Stimulated activated CD8-positive, alpha-beta memory T cell treated with anti-CD3 and anti-CD28 coated beads, Interleukin-7, amount 100 ng/mL, for 24 hours (primary cell): Measurements from ENCODE around the gene RTP5.
"Not testable (repeated sequence)": the region's sequence is repeated elsewhere in the genome, so short reads cannot be mapped to it uniquely, and the experiment has no call there.

Experiments
- DNase-seq: peaks from one replicate; pipeline ENCODE4 v3.0.0-alpha.2; 2020; ENCODE audit warnings: low read depth

Gene RTP5

DNA sequence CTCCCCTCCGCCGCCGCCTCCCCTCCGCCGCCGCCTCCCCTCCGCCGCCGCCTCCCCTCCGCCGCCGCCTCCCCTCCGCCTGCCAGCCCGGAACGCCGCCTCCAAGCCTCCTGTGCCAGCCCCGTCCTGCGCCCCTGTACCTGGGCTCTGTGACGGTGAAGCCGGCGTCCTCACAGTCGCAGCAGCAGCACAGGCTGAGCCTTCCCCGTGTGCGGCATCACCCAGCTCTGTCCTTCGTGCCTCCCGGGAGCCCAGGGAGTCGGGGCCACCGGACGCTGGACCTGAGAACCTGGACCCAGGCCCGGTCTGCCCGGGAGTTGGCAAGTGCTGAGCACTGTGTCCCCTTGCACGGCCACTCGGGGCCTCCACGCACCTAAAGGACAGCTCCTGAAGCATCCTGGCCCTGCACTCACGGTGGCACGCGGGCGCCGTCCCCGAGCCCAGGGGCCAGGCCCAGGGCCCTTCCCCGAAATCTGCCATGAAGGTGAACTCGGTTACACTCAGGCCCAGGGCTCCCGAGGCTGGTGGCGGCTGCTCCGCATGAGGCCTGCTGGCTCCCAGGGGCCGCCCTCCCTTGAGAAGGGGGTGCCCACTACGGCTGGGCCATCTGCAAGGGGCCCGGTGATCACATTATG is 32.9 kb downstream of the RTP5 start:
- no peak for DNase-seq

DNA sequence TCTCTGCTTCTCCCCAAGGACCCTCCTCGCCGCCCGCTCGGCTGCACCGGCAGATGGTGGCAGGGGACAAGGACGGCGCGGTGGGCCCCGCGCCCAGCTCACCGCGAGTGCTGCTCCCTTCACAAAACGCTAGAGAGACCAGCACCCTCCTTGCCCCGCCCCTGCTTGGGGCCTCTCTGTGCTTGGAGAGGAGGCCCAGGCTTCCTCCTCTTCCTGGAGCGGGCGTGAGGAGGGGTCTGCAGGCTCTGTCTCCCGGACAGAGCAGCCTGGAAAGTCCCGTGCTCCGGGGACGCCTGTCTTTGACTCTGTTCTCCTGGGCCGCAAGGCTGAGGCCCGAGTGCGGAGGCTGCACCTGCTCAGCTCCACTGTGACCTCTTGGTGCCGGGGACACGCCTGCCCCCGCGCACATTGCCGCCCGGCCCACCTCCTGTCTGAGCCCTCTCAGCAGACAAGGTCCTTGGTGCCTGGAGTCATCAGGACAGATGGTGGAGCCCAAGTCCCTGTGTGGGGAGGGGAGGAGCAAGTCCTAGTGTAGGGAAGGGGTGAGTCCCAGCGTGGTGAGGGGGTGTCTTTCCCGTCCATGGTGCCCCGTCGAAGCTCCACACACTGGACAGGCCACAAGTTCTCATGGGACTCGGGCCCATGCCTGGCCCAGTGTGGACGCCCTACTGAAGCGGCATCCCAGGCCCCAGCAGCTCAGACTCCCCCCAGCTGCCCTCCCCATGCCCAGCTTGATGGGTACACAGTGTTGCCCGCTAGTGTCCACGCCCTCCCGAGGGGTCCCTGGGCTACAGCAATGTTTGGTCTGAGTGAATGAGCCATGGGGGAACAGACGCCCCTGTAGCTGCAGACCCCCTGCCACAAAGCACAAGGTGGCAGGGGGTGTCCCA is 33.8 kb downstream of the RTP5 start:
- DNase-seq: no peak

DNA sequence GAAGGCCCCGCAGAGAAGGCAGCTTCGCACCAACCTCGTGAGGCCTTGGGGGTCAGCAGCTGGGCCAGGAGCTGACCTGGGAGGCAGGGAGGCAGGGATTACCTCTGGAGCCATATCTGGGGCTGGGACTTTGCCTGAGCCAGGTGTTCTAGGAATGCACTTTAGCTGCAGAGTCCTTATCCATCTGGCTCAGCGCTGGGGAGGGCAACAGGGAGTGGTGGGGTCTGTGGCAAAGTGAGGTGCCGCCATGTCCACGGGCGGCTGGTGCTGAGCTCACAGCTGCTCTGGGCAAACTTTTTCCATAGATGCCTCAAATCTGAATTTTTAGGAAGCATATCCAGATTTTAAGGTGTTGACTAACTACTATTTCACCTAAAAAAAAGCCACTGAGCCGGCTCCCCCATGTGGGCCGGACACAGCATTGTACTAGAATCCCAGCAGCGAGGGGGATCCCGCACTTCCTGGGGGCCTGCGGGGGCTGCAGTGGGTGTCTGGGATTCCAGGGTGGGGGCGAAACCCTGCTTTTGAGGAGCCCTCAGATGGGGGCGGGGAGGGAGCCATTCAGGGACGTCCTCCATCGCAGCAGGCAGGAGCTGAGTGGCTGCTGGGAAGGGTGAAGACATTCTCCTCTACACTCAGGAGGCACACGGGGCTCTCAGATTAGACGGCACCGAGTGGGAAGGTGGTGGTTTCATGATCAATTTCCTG is 34.6 kb downstream of the RTP5 start:
- DNase-seq: no peak

DNA sequence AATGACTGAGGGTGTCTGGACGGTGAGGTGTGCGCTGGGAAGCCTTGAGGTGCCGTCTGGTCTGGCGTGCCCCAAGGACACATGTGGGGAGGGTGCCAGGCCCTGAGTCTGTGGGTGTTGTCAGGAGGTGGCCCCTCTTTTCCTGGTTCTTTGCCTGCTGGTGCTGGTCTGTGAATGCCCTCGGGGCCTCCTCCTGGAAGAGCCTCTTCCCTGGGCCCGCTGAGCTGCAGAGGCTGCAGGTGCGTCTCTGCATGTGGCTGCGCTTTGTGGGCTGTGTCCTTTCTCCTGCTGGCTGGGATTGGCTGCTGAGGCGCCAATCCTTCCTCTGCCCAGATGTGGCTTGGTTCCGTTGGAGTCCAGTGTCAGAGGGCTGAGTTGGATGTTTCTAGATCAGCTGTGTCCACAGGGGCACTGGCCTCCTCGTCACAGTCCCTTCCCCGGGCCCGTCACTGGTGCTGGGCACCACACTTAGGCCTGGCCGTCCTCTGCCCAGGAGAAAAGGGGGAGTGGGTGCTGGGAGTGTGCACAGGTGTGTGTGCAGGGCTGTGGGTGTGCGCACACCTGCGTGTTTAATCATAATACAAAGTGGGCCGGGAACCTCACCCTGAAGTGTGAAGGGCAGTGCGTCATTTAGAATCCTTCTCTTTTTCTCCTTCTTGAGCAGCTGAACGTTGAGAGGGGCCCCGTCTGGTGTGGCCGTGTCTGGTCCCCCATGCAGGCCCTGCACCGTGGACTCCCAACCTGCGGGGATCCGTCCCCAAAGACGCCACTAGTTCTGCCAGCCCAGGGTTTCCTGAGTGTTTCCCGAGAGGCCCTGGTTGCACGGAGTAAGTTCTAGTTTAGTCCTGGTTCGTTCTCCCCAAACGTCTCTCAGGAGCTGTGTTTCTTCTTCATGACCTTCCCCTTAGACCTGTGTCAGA is 35.5 kb downstream of the RTP5 start:
- DNase-seq: no peak

DNA sequence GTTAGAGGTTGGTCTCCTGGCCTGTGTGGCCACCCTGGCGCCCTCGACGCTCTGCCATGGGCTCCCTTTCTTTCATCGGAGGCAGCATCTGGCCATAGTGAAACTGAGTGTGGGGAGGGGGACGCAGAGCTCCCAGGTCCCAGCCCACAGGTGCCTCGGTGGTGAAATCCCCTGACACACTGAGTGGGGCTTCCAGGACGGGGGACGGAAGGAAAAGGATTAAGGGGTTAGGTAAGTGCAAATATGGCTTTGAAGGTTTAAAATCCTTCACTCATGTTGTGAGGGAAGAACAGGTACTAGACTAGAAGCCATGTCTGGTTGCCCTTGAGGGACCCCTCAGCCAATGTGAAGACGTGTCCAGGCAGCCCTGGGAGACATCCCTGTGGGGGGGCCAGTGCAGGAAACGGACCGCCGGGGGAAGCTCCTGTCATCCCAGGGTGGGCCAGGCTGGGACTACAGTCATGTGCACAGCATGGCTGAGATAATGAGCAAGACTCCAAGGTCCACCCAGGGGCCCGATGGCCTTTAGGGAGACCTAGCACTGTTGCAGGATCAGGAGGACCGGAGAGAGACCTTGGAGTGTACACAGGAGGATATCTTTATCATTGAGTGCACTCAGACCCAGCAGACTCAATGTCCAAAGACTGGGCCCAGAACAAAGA is 36.3 kb downstream of the RTP5 start:
- DNase-seq: no peak

DNA sequence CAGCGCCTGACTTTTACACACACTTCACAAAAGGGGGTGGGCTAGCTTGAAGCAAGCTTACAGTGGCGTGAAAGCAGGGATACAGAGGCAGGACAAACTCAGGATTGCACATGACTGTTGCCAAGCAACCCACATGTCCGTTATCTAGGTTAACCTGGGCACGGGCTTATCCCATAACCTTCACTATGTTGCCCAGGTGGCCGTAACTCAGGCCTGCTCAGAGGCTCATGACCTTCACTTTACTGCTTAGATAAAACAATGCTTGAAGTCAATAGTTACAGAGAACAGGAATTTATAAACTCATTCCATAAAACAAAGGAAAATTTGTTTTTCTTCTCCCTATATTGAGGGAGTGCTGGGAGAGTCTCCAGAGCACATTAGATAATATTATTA is 36.8 kb downstream of the RTP5 start:
- not testable (repeated sequence) for DNase-seq

DNA sequence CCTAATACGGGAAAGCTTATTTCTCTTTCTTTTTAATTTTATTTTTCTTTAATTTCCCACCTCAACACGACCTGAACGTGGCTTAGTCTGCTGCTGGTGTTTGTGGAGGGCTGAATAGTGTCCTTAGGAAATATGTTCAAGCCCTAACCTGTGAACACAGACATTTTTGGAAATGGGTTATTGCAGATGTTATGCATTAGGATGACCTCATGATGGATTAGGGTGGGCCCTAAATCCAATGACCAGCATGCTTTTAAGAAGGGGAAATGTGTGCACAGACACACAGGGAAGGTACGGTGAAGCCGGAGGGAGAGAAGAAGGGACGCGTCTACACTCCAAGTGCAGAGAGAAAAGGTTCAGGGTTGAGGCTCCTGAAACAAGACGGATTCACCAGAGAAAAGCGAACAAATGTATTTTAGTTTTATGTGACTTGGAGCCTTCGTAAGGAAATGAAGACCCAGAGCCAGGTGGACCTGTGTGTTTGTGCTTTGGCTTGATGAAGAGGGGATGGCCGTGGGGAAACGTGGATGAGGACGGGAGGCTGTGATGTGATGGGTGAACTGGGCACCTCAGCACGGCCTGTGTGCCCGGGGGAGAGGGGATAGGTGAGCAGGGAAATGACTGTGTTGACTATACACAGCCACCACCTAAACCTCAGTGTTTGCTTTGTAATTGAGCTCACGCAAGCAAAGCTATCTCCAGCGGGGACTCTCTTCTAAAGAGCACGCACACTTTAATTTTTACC is 37.5 kb downstream of the RTP5 start:
- DNase-seq: no peak

DNA sequence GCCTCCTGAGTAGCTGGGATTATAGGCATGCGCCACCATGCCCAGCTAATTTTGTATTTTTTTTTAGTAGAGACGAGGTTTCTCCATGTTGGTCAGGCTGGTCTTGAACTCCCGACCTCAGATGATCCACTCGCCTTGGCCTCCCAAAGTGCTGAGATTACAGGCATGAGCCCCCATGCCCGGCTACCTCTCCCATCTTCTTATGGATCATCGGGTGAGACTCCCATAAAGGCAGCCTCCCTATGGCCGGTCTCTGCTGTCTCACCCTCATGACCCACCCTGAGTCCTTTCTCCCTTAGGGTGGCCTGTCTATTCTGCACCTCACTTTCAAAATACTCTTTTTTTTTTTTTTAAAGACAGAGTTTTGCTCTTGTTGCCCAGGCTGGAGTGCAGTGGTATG is 38.3 kb downstream of the RTP5 start:
- DNase-seq: not testable (repeated sequence)

DNA sequence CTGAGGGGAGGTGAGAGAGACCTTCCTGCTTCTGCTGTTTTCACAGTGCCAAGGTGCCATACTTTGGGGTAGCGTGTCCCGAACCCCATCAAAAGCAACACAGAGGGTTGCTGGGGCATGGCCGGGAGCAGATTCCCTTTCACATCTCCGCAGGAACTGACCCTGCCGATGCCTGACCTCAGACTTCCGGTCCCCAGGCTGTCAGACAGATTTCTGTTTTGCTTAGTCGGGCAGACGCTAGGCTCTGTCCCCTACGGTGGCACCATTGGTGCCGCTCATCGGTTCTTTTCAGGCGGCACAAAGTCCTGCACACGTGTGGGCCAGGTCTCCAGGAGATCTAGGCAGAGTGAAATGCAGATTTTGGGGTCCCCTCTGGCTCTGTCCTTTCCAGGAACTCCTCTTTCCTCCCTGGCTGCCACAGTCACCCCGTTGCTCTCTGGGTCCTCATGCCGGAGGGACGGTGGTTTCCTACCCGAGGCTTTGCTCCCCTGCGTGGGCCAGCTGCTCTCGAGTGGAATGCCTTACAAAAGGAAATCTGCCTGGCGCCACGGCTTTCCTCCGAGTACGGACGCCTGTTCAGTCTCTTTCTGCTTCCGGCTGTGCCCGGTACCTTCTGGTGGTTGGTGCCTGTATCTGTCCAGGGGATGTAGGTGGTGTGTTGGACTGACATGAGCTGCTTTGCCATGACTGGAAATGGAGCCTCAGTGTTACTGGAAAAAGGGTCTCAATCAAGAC is 39.3 kb downstream of the RTP5 start:
- DNase-seq: no peak

DNA sequence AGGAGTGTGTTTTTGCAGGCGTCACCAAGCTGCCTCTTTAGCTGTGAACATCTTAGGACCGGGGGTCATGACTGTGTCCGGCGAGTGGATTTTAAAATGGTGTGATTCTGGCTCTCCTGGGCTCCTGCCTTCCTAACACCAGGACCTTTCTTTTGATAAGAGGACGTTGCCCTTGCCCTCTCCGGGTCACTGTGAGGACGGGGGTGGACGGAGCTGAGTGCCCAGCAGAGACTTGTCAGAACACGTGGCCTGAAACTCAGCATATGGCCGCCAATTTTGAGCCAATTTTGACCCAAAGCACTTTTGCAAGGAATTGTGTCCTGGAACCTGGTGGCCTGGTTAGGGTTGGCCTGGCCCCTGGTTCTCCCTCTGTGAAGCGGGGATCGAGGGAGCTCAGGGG is 40.2 kb downstream of the RTP5 start:
- no peak for DNase-seq

DNA sequence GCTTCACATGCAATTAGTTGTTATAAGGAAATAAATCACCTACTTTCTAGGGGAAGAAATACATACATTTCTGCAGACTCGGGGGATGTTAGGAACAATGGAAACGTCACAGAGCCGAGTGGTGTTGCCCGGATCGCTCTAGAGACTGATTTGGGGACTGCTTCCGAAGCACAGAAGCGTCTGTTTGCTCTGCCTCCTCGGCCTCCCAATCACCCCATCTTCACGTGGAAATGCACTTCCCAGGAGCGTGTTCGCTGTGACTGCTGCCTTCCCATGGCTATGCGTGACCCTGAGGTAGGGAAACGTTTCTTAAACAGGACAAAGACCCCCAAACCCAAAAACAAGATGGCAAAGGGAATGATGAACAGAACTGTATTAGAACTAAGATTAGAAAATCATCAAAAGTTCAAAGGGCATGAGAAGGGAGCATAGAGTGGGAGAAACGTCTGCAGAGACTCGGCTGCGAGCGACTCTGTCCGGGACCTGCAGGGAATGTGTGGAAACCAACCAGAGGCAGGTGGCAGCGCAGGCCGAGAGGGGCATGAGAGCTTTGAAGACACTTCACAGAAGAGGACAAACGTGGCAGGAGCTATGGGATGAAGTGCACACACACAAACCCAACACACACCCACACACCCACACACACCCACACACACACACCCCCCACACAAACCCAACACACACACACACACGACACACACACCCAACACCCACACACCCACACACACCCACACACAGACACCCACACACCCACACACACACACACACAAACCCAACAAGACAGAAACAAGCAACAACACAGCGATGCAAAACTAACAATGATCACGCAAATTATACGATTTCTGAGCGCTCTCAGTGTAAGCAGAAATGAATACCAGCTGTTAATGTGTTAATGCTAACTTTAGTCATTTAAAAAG is 41.3 kb downstream of the RTP5 start:
- no peak for DNase-seq

DNA sequence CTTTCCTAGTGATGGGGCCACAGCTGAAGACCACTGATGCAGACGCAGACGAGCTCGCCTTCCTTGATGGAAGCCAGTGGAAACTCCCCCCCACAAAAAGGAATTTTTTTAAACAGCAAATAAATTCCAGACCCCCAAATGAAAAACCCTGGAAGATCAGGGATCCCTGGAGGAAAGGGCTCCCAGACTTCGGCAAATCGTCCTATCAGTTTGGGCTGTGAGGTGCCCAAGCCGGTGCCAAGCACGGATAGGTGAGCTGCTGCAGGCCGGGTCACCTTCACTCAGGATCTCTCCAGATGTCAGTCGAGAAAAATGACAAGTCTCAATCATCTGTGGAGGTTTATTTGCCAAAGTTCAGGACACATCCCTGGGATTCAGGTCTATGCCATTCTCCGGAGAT is 42.0 kb downstream of the RTP5 start:
- DNase-seq: no peak

DNA sequence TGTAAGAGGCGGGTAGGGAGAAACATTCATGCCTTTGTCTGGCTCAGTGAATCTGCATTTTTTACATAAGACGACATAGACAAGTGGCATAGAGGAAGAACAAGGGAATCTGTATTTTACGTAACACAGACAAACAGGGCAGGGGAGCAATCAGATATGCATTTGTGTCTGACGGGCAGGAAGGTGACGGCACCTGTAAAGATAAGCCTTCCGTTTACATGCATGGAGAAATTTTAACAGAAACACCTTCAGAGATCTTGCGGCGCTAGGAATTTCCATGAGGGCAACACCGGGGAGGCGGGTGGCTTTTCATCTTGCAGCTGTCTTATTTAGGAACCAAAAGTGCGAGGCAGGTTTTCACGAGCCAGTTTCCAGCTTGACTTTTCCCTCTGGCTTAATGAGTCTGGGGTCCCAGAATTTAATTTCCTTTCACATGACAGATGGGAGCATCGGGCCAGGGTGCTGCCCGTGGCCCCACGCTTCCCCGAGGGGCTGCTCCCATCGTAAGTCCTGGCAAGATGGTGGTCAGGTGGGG is 42.6 kb downstream of the RTP5 start:
- no peak for DNase-seq

DNA sequence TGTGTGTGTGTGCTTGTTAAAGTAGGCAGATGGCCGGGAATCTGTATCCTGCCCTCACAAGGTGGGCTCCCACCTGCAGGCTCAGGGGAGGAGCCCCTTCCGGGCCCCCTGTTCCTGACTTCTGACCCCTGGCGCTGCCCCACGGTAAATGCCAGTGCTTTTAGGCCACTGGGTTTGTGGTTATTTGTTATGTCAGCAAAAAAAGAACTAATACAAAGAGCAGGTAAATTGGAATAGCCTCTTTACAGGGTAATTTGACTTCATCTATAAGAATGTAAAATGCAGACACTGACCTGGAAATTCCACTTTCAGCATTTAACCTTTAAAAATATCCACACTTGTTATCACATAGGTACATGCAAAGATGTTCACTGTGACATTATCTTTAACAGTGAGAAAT is 44.2 kb downstream of the RTP5 start:
- no peak for DNase-seq

DNA sequence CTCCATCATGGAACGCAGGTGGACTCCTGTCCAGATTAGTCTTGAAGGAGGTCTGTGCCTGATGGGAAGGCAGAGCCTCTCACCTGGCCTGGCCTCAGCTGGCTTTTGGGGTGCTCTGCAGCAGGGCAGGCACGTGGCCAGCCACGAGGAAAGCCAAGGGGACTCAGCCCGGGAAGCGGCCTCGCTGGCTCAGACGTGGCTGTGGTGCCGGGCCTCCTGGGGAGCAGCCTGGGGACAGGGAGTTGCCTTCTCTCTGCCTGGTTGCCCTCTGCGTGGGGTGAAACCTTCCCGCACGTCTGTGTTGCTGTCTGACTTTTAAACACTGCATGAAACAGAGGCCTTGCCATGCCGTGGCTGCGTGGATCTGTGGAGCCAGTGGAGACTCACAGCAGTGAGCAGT is 45.0 kb downstream of the RTP5 start:
- DNase-seq: no peak

DNA sequence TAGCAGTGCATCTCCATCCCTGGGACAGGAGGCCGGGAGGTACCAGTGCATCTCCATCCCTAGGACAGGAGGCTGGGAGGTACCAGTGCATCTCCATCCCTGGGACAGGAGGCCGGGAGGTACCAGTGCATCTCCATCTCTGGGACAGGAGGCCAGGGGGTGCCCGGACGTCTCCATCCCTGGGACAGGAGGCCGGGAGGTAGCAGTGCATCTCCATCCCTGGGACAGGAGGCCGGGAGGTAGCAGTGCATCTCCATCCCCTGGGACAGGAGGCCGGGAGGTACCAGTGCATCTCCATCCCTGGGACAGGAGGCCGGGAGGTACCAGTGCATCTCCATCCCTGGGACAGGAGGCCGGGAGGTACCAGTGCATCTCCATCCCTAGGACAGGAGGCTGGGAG is 52.1 kb downstream of the RTP5 start:
- DNase-seq: not testable (repeated sequence)

DNA sequence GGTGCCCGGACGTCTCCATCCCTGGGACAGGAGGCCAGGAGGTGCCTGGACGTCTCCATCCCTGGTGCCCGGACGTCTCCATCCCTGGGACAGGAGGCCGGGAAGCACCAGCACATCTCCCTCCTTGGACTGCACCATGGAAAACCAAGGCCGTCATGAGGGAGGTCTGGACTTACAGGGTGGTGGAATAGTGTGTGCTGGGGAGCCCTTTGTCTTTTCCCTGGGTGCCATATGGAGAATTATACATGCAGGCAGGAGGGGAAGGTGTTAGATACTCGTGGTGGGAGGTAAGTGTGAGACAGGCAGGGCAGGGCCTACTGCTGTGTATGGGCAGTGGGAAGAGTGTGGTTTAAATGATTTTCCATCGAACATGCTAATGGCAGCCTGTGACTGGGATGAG is 52.9 kb downstream of the RTP5 start:
- no peak for DNase-seq

DNA sequence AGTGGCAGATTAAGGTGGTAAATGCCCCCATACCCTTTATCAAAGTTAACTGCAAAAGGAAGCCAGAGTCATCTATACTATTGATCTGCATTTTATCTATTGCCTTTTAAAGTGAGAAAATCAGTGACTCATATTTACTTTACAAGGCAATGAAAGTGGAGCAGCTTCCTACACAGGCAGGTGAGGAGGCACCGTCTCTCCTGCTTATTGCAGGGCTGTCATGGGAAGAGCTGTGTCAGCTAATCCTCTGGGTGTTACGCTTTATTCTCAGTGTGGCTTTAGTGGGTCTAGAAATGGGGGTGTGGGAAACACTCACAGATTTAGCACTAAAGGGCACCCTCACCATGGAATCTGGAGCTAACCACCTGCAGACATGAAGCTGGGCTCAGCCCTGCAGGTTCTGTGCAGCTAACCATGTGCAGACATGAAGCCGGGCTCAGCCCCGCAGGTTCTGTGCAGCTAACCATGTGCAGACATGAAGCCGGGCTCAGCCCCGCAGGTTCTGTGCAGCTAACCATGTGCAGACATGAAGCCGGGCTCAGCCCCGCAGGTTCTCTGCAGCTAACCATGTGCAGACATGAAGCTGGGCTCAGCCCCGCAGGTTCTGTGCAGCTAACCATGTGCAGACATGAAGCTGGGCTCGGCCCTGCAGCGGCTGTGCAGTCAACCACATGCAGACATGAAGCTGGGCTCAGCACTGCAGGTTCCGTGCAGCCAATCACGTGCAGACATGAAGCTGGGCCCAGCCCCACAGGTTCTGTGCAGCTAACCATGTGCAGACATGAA is 53.5 kb downstream of the RTP5 start:
- not testable (repeated sequence) for DNase-seq
